Endothelial cell of umbilical vein (primary cell): Measurements from ENCODE around the gene PPP1R9A. TPM values are rescaled to one million over a fixed set of nuclear protein-coding genes. Genes with fewer than 3 reads are reported as not detected.
"Not testable (repeated sequence)": the region's sequence is repeated elsewhere in the genome, so short reads cannot be mapped to it uniquely, and the experiment has no call there.

Source experiments
- BruUV-seq: library from RNA; stranded (reverse); fragments of 400-500 nt; replicated peaks from 2 replicates; lab custom pipeline; 2021; lab: Mats Ljungman, UMichigan
- CTCF ChIA-PET: fragments of 300-600, 350-600 bp; sonication (Branson Sonifier 250); formaldehyde crosslinking; loops from one replicate; lab custom pipeline; 2021; ENCODE audit warnings: antibody characterized with exemption, inconsistent platforms; lab: Charles Lee
- POLR2A ChIA-PET: fragments of 300-600, 350-600 bp; sonication (Branson Sonifier 250); formaldehyde crosslinking; loops from one replicate; lab custom pipeline; 2021; ENCODE audit warnings: antibody characterized with exemption, inconsistent platforms; lab: Charles Lee
- DNase-seq: peaks from one replicate; pipeline ENCODE4 v3.0.0-alpha.2; 2011; ENCODE audit warnings: low read depth, low spot score
- FAIRE-seq: peaks from 2 replicates; lab custom pipeline; 2011; peaks lifted over from hg19 to GRCh38; lab: Jason Lieb, UNC
- H2AFZ ChIP-seq: 2 replicates; pipeline ENCODE4 v1.6.0; 2012; ENCODE audit warnings: low read depth, low read length, control low read depth, inconsistent platforms
- H3K27ac ChIP-seq: 2 replicates; pipeline ENCODE4 v1.5.1; 2011; ENCODE audit warnings: low read depth, mild to moderate bottlenecking, control low read depth, low read length, moderate library complexity; ENCODE audit not compliant: insufficient read depth
- H3K27me3 ChIP-seq, 2 experiments: 2 replicates each; pipeline versions ENCODE4 v1.6.0 to v1.6.1; 2011; ENCODE audit warnings: low read length in 2 of 2, mixed read lengths in 1 of 2; ENCODE audit not compliant: control insufficient read depth in 2 of 2, insufficient read depth in 2 of 2
- H3K36me3 ChIP-seq, 2 experiments: 2 replicates in 1 of 2; 3 replicates in 1 of 2; pipeline ENCODE4 v1.5.1; 2011; ENCODE audit warnings: low read length in 2 of 2, mild to moderate bottlenecking in 1 of 2, moderate library complexity in 1 of 2; ENCODE audit not compliant: control insufficient read depth in 2 of 2, insufficient read depth in 2 of 2; ENCODE audit errors: extremely low read depth in 1 of 2
- H3K4me1 ChIP-seq: 3 replicates; pipeline ENCODE4 v1.5.1; 2011; ENCODE audit warnings: mild to moderate bottlenecking, low read length; ENCODE audit not compliant: control insufficient read depth, insufficient read depth; ENCODE audit errors: extremely low read depth
- H3K4me2 ChIP-seq: 2 replicates; pipeline ENCODE4 v1.6.1; 2011; ENCODE audit warnings: low read length, control low read depth, mixed read lengths; ENCODE audit not compliant: insufficient read depth
- H3K4me3 ChIP-seq, 3 experiments: fragments of 200-600 bp in 1 of 3; sonication (generic), shearing (Covaris generic) in 1 of 3; replicated peaks in 1 of 3; 2 replicates each; pipeline ENCODE4 v1.5.1; 2011 to 2016; ENCODE audit warnings: control low read depth in 3 of 3, low read length in 3 of 3, mild to moderate bottlenecking in 2 of 3, inconsistent platforms in 1 of 3, low read depth in 1 of 3, moderate library complexity in 1 of 3; ENCODE audit not compliant: insufficient read depth in 1 of 3
- H3K79me2 ChIP-seq: 2 replicates; pipeline ENCODE4 v1.6.0; 2012; ENCODE audit warnings: low read length, inconsistent platforms; ENCODE audit not compliant: control insufficient read depth, insufficient read depth
- H3K9ac ChIP-seq: replicated peaks from 2 replicates; pipeline ENCODE3; 2011; ENCODE audit warnings: low read length, control low read depth; ENCODE audit not compliant: insufficient read depth; ENCODE audit errors: extremely low read depth
- H3K9me1 ChIP-seq: replicated peaks from 3 replicates; pipeline ENCODE4 v1.6.0; 2011; ENCODE audit warnings: mild to moderate bottlenecking, low read length; ENCODE audit not compliant: control insufficient read depth, insufficient read depth; ENCODE audit errors: extremely low read depth
- H3K9me3 ChIP-seq: replicated peaks from 2 replicates; pipeline ENCODE4 v1.5.1; 2012; ENCODE audit warnings: low read length, inconsistent platforms; ENCODE audit not compliant: control insufficient read depth, insufficient read depth
- H4K20me1 ChIP-seq: replicated peaks from 2 replicates; pipeline ENCODE3; 2011; ENCODE audit warnings: mild to moderate bottlenecking, low read length; ENCODE audit not compliant: control insufficient read depth, insufficient read depth; ENCODE audit errors: extremely low read depth
- EZH2 ChIP-seq: IDR thresholded peaks from 2 replicates; pipeline ENCODE4 v1.6.1; 2012; ENCODE audit warnings: borderline replicate concordance, low read depth, mild to moderate bottlenecking, moderate library complexity, low read length, inconsistent platforms; ENCODE audit not compliant: severe bottlenecking
- FOS ChIP-seq: IDR thresholded peaks from 2 replicates; pipeline ENCODE4 v1.6.1; 2011; ENCODE audit warnings: mild to moderate bottlenecking, low read length, moderate library complexity, borderline replicate concordance; ENCODE audit not compliant: insufficient read depth
- MYC ChIP-seq: IDR thresholded peaks from one replicate; pipeline ENCODE4 v1.6.1; 2011; ENCODE audit warnings: mild to moderate bottlenecking, low read depth, low read length
- POLR2A ChIP-seq: IDR thresholded peaks from 2 replicates; pipeline ENCODE4 v1.6.1; 2012; ENCODE audit warnings: low read depth, mild to moderate bottlenecking, control low read depth, low read length
- POLR2AphosphoS5 ChIP-seq: IDR thresholded peaks from 2 replicates; pipeline ENCODE4 v1.6.1; 2012; ENCODE audit warnings: low read depth, mild to moderate bottlenecking, control low read depth, low read length, moderate library complexity; ENCODE audit not compliant: insufficient read depth
- dilution Hi-C: fragments of 300-500 bp; cut with MboI; formaldehyde crosslinking; loops from one replicate; pipeline ENCODE4 v1.15.0; 2019; ENCODE audit warnings: low sequenced_read_pairs; ENCODE audit not compliant: extremely low pct_ligation_motif_present
- intact Hi-C: fragments of 100-400 bp; cut with micrococcal nuclease; formaldehyde crosslinking; loops from one replicate; pipeline ENCODE4 v1.10.0; 2022
- polyA plus RNA-seq, 4 experiments: library from polyadenylated mRNA; depleted of rRNA in 3 of 4; stranded (reverse) in 3 of 4; unstranded in 1 of 4; fragments of >200 nt; gene quantifications; 2 replicates each; pipeline versions ENCODE4 v1.2.1 to v1.2.3, GENCODE V29; 2011 to 2012; ENCODE audit warnings: missing spikeins in 1 of 4
- total RNA-seq: library from RNA; stranded (reverse); gene quantifications from 2 replicates; pipeline ENCODE4 v1.2.3, GENCODE V29; 2021
- TF ChIP-seq, protein P1 (sequence below): IDR thresholded peaks from 2 replicates; pipeline ENCODE4 v1.6.1; 2011; ENCODE audit not compliant: insufficient read depth, insufficient read length

PPP1R9A gene
- total and polyA plus RNA-seq, 2 donors (not counting 3 experiments of a cell fraction or from before 2014, with no cell fraction given), result 0.50 to 3.0 TPM

DNA sequence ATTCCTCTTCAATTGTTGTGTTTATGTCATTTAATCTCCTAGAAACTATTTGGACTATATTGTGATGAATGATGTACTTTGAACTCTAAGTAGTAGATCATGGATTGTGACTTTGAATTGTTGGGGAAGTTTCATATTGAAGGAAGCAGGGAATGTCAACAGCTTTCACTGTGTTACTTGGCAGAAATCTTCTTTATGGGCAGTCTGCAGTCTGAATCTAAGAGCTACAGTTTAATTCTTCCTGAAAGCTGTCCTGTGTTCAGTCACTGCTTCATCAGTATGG is 91.6 kb downstream of the PPP1R9A start:
- H2AFZ ChIP-seq, result no peak overlapping the region
- no peak for FAIRE-seq
- no peaks in the 10 kb centered on the region for H3K9me3 ChIP-seq
- ChIA-PET POLR2A (no interaction called here), CTCF (no interaction called here)
- H3K9ac ChIP-seq, result no peak overlapping the region
- intact Hi-C loops (no loop called here), dilution Hi-C loops (no loop called here)
- H3K4me2 ChIP-seq, result no peak overlapping the region
- peak; percentile 13 for DNase-seq
- H3K9me1 ChIP-seq, result no peaks in the 10 kb centered on the region
- BruUV-seq, result no TSS peak
- H3K36me3 ChIP-seq, result no peaks in the 10 kb centered on the region
- no peak overlapping the region for H3K4me3 ChIP-seq
- H3K79me2 ChIP-seq, result no peaks in the 10 kb centered on the region
- peaks cover 11% of the 10 kb centered on the region for H3K4me1 ChIP-seq
- no peak overlapping the region for H3K27ac ChIP-seq
- no peaks in the 10 kb centered on the region for H4K20me1 ChIP-seq
- no peak for TF ChIP-seq EZH2
- no peak for TF ChIP-seq POLR2AphosphoS5
- no peak for TF ChIP-seq POLR2A
- TF ChIP-seq, protein P1, sequence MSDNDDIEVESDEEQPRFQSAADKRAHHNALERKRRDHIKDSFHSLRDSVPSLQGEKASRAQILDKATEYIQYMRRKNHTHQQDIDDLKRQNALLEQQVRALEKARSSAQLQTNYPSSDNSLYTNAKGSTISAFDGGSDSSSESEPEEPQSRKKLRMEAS, result no peak
- TF ChIP-seq MYC, result no peak
- no peak for TF ChIP-seq FOS
- H3K27me3 ChIP-seq, result no peaks in the 10 kb centered on the region

DNA sequence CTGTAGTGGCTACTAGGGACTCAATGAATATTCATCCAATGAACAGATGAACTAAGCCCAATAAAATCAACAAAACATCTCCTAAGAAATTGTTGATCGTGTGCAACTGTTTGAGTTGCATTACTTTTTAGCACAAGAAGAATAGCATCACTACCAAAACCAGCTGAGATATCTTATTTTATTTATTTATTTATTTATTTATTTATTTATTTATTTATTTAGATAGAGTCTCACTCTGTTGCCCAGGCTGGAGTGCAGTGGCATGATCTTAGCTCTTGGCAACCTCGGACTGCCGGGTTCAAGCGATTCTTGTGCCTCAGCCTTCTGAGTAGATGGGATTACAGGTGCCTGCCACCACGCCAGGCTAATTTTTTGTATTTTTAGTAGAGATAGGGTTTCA is 92.2 kb downstream of the PPP1R9A start:
- dilution Hi-C loops, H3K4me3 ChIP-seq, CTCF ChIA-PET, H2AFZ ChIP-seq, H3K36me3 ChIP-seq, H4K20me1 ChIP-seq, H3K27me3 ChIP-seq, FAIRE-seq, DNase-seq, H3K4me2 ChIP-seq, H3K79me2 ChIP-seq, POLR2A ChIA-PET, H3K27ac ChIP-seq, H3K9me1 ChIP-seq, intact Hi-C loops, H3K9me3 ChIP-seq, BruUV-seq, H3K9ac ChIP-seq: not testable (repeated sequence)
- H3K4me1 ChIP-seq, result peaks cover 11% of the 10 kb centered on the region
